Measurements from ENCODE around the gene SLC25A29.
"Not testable (repeated sequence)": the region's sequence is repeated elsewhere in the genome, so short reads cannot be mapped to it uniquely, and the experiment has no call there.

The SLC25A29 gene, protein sequence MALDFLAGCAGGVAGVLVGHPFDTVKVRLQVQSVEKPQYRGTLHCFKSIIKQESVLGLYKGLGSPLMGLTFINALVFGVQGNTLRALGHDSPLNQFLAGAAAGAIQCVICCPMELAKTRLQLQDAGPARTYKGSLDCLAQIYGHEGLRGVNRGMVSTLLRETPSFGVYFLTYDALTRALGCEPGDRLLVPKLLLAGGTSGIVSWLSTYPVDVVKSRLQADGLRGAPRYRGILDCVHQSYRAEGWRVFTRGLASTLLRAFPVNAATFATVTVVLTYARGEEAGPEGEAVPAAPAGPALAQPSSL

DNA sequence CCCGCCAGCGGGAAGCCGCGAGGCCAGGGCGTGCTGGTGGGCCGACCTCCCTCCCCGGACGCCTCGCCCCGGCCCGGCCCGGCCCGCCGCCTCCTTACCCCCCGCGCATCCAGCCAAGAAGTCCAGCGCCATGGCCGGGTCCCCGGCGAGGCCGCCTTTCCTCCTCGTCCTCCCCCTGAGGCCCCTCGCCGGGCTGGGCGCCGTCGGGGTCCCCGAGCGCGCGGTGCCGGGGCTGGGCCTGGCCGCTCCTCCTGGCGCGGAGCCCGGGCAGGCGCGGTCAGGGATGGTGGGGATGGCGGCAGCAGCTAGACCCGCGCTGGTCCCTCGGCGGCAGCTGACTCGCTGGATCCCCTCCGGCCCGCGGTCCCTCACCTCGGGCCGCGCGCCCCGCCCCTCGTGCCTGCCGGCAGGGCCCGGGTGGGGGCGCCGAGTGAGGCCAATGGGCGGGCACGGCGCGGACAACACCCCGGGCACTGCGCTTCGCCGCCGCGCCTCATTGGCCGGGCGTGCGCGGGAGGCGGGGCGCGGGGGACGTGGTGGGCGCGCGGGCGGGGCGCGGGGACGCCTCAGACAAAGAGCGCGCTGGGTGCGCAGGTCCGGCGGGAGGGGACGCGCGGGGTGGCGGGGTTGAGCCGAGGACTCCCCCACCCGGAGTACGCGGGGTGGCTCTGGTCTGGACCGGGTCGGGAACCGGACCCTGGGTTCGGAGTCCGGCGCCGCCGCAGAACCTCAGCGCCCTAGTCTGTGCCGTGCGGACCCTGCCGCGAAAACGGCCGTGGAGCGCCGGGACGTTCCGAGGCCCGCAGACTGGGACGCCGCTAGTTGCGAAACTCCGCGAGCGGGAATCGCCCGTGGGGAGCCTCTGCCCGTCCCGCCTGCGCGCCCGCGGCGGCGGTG, at the start of gene SLC25A29:
Gene SLC25A29 (minus strand): TSS at position 344 of the 897 bp plus-strand sequence. CDS start 212 bp downstream, at position 132.
- peak; percentile 92 for DNase-seq (ENCODE audit: low spot score)

DNA sequence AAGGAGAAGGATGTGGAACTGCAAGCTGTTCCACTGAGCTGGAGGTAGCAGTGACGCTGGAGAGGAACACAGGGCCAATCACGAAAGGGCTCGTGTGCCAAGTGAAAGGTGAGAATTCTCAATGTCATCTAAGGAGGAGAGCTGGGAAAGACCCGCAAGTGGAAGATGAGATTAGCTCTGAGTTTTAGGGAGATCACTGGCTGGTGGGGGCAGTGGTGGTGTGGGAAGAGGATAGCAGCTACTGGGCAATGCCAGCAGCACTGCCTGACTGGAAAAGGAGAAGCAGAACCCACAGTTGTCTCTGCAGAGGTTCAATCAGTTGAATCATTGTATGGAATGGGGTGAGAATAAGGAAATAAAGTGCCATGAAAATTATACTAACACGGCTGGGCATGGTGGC, 44.7 kb upstream of the SLC25A29 start:
- no peak for DNase-seq (ENCODE audit: low spot score)

GRCh38 chr14:100350276-100350926, 44.2 kb upstream of the SLC25A29 start:
- no peak for DNase-seq (ENCODE audit: low spot score)

- no peak for DNase-seq (ENCODE audit: low spot score)
Measured at GRCh38 chr14:100348784-100349685, 42.8 kb upstream of the SLC25A29 start.

- no peak for DNase-seq (ENCODE audit: low spot score)
Measured at GRCh38 chr14:100348253-100348729, 42.0 kb upstream of the SLC25A29 start.

- no peak for DNase-seq (ENCODE audit: low spot score)
Measured at GRCh38 chr14:100346306-100347091, 40.3 kb upstream of the SLC25A29 start.

DNA sequence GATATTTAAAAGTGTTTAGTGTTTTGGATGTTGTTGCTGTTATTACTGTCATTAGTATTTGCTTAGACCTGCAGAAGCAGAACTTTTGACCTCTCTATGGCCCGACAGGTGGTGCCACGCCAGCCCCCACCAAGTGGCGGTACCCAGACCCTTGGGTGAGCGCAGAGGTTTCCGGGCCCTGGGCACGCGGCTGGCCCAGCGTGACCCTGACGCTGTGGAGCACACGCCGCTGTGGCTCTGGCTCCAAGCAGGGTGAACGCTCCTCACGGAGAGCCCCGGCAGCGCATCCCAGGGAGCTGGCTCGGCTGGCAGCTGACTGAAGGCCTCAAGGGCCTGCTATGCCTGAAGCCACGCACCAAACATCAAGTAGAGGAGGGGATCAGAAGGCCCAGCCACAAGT, 39.5 kb upstream of the SLC25A29 start:
- no peak for DNase-seq (ENCODE audit: low spot score)

DNA sequence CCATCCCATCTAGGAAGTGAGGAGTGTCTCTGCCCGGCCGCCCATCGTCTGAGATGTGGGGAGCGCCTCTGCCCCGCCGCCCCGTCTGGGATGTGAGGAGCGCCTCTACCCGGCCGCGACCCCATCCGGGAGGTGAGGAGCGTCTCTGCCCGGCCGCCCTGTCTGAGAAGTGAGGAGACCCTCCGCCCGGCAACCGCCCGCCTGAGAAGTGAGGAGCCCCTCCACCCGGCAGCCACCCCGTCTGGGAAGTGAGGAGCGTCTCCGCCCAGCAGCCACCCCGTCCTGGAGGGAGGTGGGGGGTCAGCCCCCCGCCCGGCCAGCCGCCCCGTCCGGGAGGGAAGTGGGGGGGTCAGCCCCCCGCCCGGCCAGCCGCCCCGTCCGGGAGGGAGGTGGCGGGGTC, 38.4 kb upstream of the SLC25A29 start:
- DNase-seq (ENCODE audit: low spot score), result not testable (repeated sequence)

GRCh38 chr14:100342826-100343225, 36.6 kb upstream of the SLC25A29 start:
- DNase-seq (ENCODE audit: low spot score), result not testable (repeated sequence)

- no peak for DNase-seq (ENCODE audit: low spot score)
Measured at GRCh38 chr14:100342195-100342594, 36.0 kb upstream of the SLC25A29 start.

DNA sequence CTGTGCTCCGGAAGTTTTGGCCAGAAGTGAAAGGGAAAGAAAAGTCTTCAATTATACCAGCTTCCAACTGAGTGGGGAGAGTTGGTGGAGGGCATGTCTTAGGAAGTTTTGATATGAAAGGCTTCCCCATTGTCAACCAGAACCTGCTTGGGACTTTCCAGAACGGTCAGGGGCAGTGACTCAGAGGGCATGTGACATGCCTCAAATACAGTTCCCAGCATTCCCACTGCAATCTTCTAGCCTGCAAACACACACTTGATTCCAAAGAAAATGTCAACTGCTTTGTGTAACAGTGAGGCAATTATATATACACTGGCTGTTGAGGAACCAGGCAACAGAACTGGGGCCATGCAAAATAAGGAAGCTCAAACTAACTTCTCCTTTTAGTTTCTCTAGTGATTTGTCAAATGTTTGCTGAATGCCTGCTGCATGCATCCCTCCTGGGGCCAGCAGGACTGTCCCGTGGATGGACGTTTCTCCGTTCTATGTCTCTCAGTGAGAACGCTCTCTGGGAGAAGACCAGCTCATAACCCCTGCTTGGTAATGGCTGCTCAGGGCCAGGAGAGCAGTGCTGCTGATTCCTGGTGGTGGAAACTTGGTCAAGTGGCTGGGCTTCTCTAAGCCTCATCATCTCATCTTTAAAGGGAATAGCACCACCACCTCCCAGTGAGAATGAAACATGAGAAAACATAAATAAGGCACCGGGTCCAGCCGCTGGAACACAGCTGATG, 35.2 kb upstream of the SLC25A29 start:
- DNase-seq (ENCODE audit: low spot score), result peak; percentile 79

- DNase-seq (ENCODE audit: low spot score), result no peak
Measured at GRCh38 chr14:100340423-100340813, 34.2 kb upstream of the SLC25A29 start.

- DNase-seq (ENCODE audit: low spot score), result no peak
Measured at GRCh38 chr14:100339766-100340422, 33.6 kb upstream of the SLC25A29 start.

- DNase-seq (ENCODE audit: low spot score), result no peak
Measured at GRCh38 chr14:100336618-100337530, 30.6 kb upstream of the SLC25A29 start.

GRCh38 chr14:100334904-100335303, 28.7 kb upstream of the SLC25A29 start:
- no peak for DNase-seq (ENCODE audit: low spot score)

- no peak for DNase-seq (ENCODE audit: low spot score)
Measured at GRCh38 chr14:100333827-100334226, 27.6 kb upstream of the SLC25A29 start.

DNA sequence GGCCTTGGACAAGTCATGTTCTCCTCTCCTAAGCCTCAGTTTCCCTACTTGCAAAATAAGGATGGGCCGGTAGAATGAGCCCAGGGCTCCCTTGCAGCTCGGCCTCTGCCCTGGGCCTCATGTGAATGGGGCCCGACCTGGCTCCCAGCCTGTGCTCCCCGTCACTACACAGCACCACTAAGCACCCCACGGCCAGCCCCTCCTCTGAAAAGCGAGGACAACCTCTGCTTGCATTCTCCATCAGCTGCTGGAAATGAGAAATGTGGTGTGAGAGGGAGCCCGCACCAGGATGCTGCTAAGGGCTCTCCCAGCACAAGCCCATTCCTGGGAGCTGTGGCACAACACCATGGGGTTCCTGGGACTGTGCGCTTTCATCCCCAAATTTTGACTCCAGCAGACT, 27.1 kb upstream of the SLC25A29 start:
- no peak for DNase-seq (ENCODE audit: low spot score)

DNA sequence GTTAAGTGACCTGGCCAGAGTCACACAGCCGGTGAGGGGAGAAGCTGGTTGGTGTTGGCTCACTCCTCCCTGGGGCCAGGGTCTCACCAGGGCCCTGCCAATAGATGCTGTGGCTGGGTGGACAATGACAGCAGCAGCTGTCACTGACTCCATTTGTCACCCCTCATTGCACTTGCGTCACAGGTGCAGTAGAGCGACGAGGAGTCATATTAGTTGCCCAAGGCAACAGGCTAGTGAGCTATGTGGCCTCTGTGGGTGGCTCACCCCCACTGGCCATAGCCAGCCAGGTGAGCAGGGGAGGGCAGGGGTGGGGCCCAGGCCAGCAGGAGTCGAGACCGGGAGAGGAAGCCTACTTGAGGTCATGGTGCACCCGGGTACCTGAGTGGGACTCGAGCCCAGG, 26.6 kb upstream of the SLC25A29 start:
- peak; percentile 46 for DNase-seq (ENCODE audit: low spot score)
